ENCODE data around the gene PDCD1. TPM values are rescaled to one million over a fixed set of nuclear protein-coding genes. Genes with fewer than 3 reads are reported as not detected.

The PDCD1 gene
- total RNA-seq, 4 donors from 2014 or later, result not detected

GRCh38 chr2:241869087-241869961 is 10.6 kb upstream of the PDCD1 start, which contains the start of gene RTP5:
TSS of gene RTP5 (plus strand) at chr2:241869729. CDS start at chr2:241869757, 28 bp downstream.
- DNase-seq (ENCODE audit: low spot score in 2 of 2), result no peak
- H3K9me3 ChIP-seq, result no peaks in the 10 kb centered on the region
- H3K27me3 ChIP-seq, result peaks cover 56% of the 10 kb centered on the region
- H3K27ac ChIP-seq, result no peak within 1 kb of the TSS
- H3K36me3 ChIP-seq, result no peaks in the 10 kb centered on the region
- no peak for TF ChIP-seq POLR2AphosphoS5 (IDR thresholded peaks at IDR 0.05)
- no peak for TF ChIP-seq POLR2A (IDR thresholded peaks at IDR 0.05)
- TF ChIP-seq EP300 (IDR thresholded peaks at IDR 0.05), result no peak
- TF ChIP-seq, protein P1, sequence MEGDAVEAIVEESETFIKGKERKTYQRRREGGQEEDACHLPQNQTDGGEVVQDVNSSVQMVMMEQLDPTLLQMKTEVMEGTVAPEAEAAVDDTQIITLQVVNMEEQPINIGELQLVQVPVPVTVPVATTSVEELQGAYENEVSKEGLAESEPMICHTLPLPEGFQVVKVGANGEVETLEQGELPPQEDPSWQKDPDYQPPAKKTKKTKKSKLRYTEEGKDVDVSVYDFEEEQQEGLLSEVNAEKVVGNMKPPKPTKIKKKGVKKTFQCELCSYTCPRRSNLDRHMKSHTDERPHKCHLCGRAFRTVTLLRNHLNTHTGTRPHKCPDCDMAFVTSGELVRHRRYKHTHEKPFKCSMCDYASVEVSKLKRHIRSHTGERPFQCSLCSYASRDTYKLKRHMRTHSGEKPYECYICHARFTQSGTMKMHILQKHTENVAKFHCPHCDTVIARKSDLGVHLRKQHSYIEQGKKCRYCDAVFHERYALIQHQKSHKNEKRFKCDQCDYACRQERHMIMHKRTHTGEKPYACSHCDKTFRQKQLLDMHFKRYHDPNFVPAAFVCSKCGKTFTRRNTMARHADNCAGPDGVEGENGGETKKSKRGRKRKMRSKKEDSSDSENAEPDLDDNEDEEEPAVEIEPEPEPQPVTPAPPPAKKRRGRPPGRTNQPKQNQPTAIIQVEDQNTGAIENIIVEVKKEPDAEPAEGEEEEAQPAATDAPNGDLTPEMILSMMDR (IDR thresholded peaks at IDR 0.05), result no peak
- H3K4me3 ChIP-seq, result no peak within 1 kb of the TSS
- peaks cover 10% of the 10 kb centered on the region for H3K4me1 ChIP-seq
- WGBS, result 76% methylated on average over 26 of the region's 33 CpGs

DNA sequence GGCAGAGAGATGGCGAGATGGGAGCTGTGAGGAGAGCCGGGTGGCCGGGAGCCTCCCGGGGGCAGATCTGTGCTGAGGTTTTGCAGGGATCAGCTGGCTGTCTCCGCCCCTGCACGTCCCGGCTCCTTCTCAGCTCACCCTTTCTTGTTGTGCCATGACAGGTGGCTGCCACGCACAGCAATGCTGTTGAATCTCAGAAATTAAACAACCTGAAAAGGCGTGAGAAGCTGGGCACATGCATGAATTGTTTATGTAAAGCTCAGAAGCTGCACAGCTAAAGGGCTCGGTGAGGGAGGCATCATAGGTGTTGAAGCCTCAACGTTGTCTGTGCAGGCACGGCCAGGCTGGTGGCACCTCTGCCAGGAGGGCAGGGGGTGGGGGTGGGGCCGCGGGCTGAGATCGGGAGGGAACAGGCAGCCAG is 10.0 kb upstream of the PDCD1 start:
- Histone ChIP-seq H3K4me3 (no peak overlapping the region), H3K27ac (no peak overlapping the region), H3K36me3 (no peaks in the 10 kb centered on the region), H3K9me3 (no peaks in the 10 kb centered on the region), H3K4me1 (peaks cover 14% of the 10 kb centered on the region), H3K27me3 (peaks cover 63% of the 10 kb centered on the region)
- no peak for DNase-seq (ENCODE audit: low spot score in 2 of 2)
- WGBS, result 16% methylated on average over 15 of the region's 15 CpGs
- TF ChIP-seq EP300 (IDR thresholded peaks at IDR 0.05), result no peak
- TF ChIP-seq, protein P1 (IDR thresholded peaks at IDR 0.05), result no peak
- TF ChIP-seq POLR2A (IDR thresholded peaks at IDR 0.05), result no peak
- TF ChIP-seq POLR2AphosphoS5 (IDR thresholded peaks at IDR 0.05), result no peak

GRCh38 chr2:241867776-241868420 is 9.2 kb upstream of the PDCD1 start:
- DNase-seq (ENCODE audit: low spot score in 2 of 2), result no peak
- Histone ChIP-seq H3K4me1 (peaks cover 21% of the 10 kb centered on the region), H3K4me3 (no peak overlapping the region), H3K9me3 (no peaks in the 10 kb centered on the region), H3K27me3 (peaks cover 70% of the 10 kb centered on the region), H3K27ac (no peak overlapping the region), H3K36me3 (no peaks in the 10 kb centered on the region)
- WGBS, result 34% methylated on average over 12 of the region's 19 CpGs
- no peak for TF ChIP-seq EP300 (IDR thresholded peaks at IDR 0.05)
- no peak for TF ChIP-seq POLR2A (IDR thresholded peaks at IDR 0.05)
- TF ChIP-seq POLR2AphosphoS5 (IDR thresholded peaks at IDR 0.05), result no peak
- TF ChIP-seq, protein P1 (IDR thresholded peaks at IDR 0.05), result no peak

DNA sequence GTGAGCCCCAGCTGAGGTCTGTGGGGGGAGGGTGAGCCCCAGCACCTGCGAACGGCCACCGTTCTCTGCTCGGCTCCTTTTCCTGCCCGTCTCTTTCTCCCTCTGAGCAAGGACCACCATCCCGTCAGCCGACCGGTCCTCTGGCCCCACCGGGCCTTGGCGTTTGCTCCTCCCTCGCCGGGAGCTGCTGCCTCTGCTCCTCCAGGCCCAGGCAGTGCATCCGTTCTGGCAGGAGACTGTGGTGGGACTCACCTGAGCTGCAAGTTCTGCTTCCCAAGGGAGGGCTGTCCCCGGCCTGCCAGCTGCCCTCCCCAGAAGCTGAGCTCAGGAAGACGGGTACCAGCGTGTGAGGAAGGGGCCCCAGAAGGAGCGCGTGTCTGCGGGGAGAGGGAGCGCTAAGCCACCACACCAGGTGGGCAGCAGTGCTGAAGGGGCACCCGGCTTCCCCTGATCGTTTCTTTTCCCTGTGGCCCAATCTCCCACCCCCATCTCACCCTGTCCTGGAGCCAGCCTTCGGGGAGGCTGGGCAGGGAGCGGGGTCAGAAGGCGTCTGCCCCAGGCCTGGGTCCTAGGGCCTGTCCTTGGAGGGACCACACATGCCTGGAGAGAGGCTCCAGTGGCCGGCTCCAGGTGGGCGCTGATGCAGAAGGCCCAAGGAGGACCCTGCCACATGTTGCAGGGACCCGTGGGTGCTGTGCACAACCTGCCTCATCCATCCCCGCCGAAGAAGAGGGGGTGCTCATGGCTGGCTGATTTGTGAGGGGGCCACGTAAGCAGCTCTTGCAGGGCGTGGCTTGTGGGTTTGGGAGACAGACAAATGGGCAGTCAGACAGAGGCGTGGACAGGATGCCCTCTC is 8.3 kb upstream of the PDCD1 start:
- H3K4me1 ChIP-seq, result peaks cover 21% of the 10 kb centered on the region
- TF ChIP-seq POLR2AphosphoS5 (IDR thresholded peaks at IDR 0.05) (no peak), EP300 (IDR thresholded peaks at IDR 0.05) (no peak), POLR2A (IDR thresholded peaks at IDR 0.05) (no peak)
- TF ChIP-seq, protein P1 (IDR thresholded peaks at IDR 0.05), result no peak
- DNase-seq (ENCODE audit: low spot score in 2 of 2), result no peak
- H3K36me3 ChIP-seq, result no peaks in the 10 kb centered on the region
- H3K27ac ChIP-seq, result no peak overlapping the region
- H3K4me3 ChIP-seq, result no peak overlapping the region
- 46% methylated on average over 18 of the region's 33 CpGs for WGBS
- peaks cover 77% of the 10 kb centered on the region for H3K27me3 ChIP-seq
- no peaks in the 10 kb centered on the region for H3K9me3 ChIP-seq

Data from suprapubic skin (tissue), 4 donors.